K562 (cell line): ENCODE measurements around the gene AOC3. TPM values are rescaled to one million over a fixed set of nuclear protein-coding genes. Genes with fewer than 3 reads are reported as not detected.
"Not testable (repeated sequence)": the region's sequence is repeated elsewhere in the genome, so short reads cannot be mapped to it uniquely, and the experiment has no call there.

ENCODE experiments used
- ATAC-seq: fragments of 200-7000 bp; cut with Tn5 transposase; 3 replicates; pipeline ENCODE4 v1.9.1; 2020; ENCODE audit warnings: moderate library complexity
- BruUV-seq: library from RNA; stranded (reverse); fragments of 400-500 nt; replicated peaks from 2 replicates; lab custom pipeline; 2021; lab: Mats Ljungman, UMichigan
- CTCF ChIA-PET: fragments of 300-600 bp; formaldehyde crosslinking; extraction: SDS; loops from one replicate; lab custom pipeline; 2021; ENCODE audit warnings: low intra/inter-chr PET ratio; lab: Yijun Ruan, JAX
- POLR2A ChIA-PET: fragments of 300-600, 350-650 bp; sonication (Branson Sonifier 250); formaldehyde crosslinking; extraction: SDS; loops from one replicate; lab custom pipeline; 2021; ENCODE audit warnings: antibody characterized with exemption, inconsistent platforms; lab: Yijun Ruan, JAX
- DNase-seq, 4 experiments: peaks; one replicate each; pipeline versions ENCODE4 v3.0.0 to v3.0.0-alpha.2; 2011 to 2018; ENCODE audit warnings: low spot score in 3 of 4, mixed read lengths in 3 of 4; ENCODE audit errors: extremely low read depth in 1 of 4
- FAIRE-seq: peaks from 2 replicates; lab custom pipeline; 2011; peaks lifted over from hg19 to GRCh38; lab: Jason Lieb, UNC
- H2AFZ ChIP-seq: 2 replicates; pipeline ENCODE4 v1.6.0; 2011; ENCODE audit warnings: low read depth, low read length, control low read depth, inconsistent platforms
- H3K27ac ChIP-seq: fragments of 200-600 bp; 3 replicates; pipeline ENCODE4 v1.8.0; 2011; ENCODE audit warnings: low read depth, mild to moderate bottlenecking, control low read depth, inconsistent platforms, low read length, moderate library complexity, mixed read lengths; ENCODE audit errors: extremely low read depth
- H3K27me3 ChIP-seq, 2 experiments: fragments of 300-600 bp in 1 of 2; 2 replicates in 1 of 2; 3 replicates in 1 of 2; pipeline versions ENCODE4 v1.6.0 to v1.8.0; 2011; ENCODE audit warnings: inconsistent platforms in 2 of 2, low read length in 2 of 2, mild to moderate bottlenecking in 1 of 2, mixed read lengths in 1 of 2, moderate library complexity in 1 of 2; ENCODE audit not compliant: control insufficient read depth in 2 of 2, insufficient read depth in 2 of 2
- H3K36me3 ChIP-seq: fragments of 300-600 bp; 3 replicates; pipeline ENCODE4 v1.8.0; 2011; ENCODE audit warnings: mild to moderate bottlenecking, low read length, inconsistent platforms; ENCODE audit not compliant: control insufficient read depth, insufficient read depth
- H3K4me1 ChIP-seq, 2 experiments: fragments of 200-600 bp in 1 of 2; replicated peaks in 1 of 2; 2 replicates in 1 of 2; 3 replicates in 1 of 2; pipeline versions ENCODE4 v1.5.1 to v1.8.0; 2011; ENCODE audit warnings: inconsistent platforms in 2 of 2, low read length in 2 of 2, mild to moderate bottlenecking in 1 of 2, mixed read lengths in 1 of 2, moderate library complexity in 1 of 2; ENCODE audit not compliant: control insufficient read depth in 2 of 2, insufficient read depth in 2 of 2
- H3K4me2 ChIP-seq: 2 replicates; pipeline ENCODE4 v1.6.1; 2011; ENCODE audit warnings: low read length, control low read depth, inconsistent platforms, mixed read lengths; ENCODE audit not compliant: insufficient read depth
- H3K4me3 ChIP-seq: fragments of 200-600 bp; sonication (generic), shearing (Covaris generic); 2 replicates; pipeline ENCODE4 v1.5.1; 2016; ENCODE audit warnings: control low read depth, inconsistent platforms
- H3K79me2 ChIP-seq: fragments of 200-600 bp; 3 replicates; pipeline ENCODE4 v1.8.0; 2011; ENCODE audit warnings: low read length, inconsistent platforms; ENCODE audit not compliant: control insufficient read depth, insufficient read depth
- H3K9ac ChIP-seq, 2 experiments: 2 replicates each; pipeline versions ENCODE4 v1.6.0 to v1.6.1; 2011; ENCODE audit warnings: low read depth in 2 of 2, low read length in 2 of 2, control low read depth in 1 of 2, inconsistent platforms in 1 of 2, mild to moderate bottlenecking in 1 of 2, mixed read lengths in 1 of 2; ENCODE audit not compliant: insufficient read depth in 1 of 2
- H3K9me1 ChIP-seq: one replicate; pipeline ENCODE4 v1.6.0; 2011; ENCODE audit warnings: inconsistent platforms, mild to moderate bottlenecking, low read length, moderate library complexity; ENCODE audit not compliant: control insufficient read depth, insufficient read depth
- H3K9me3 ChIP-seq: replicated peaks from 2 replicates; pipeline ENCODE4 v1.5.1; 2011; ENCODE audit warnings: low read depth, low read length, inconsistent platforms; ENCODE audit not compliant: control insufficient read depth, insufficient read depth
- H4K20me1 ChIP-seq: replicated peaks from 2 replicates; pipeline ENCODE4 v1.6.1; 2011; ENCODE audit warnings: low read length, inconsistent platforms, mixed read lengths; ENCODE audit not compliant: control insufficient read depth, insufficient read depth
- EWSR1 ChIP-seq: fragments of 450-650 bp; IDR thresholded peaks from 2 replicates; pipeline ENCODE4 v1.6.1; 2018; ENCODE audit warnings: borderline replicate concordance, mild to moderate bottlenecking, low read depth, moderate library complexity; ENCODE audit not compliant: partially characterized antibody
- HDAC3 ChIP-seq: fragments of 450-650 bp; IDR thresholded peaks from 2 replicates; pipeline ENCODE4 v1.6.1; 2018; ENCODE audit warnings: borderline replicate concordance, mild to moderate bottlenecking, moderate library complexity; ENCODE audit not compliant: partially characterized antibody
- MEIS2 ChIP-seq: fragments of 450-650 bp; IDR thresholded peaks from 2 replicates; pipeline ENCODE4 v1.6.1; 2014; ENCODE audit warnings: mild to moderate bottlenecking; ENCODE audit not compliant: partially characterized antibody
- PHF8 ChIP-seq: fragments of 200-600 bp; sonication (generic); IDR thresholded peaks from 2 replicates; pipeline ENCODE4 v1.6.1; 2012; ENCODE audit warnings: mixed run types, mild to moderate bottlenecking, inconsistent platforms, low read length, moderate library complexity, borderline replicate concordance
- POU5F1 ChIP-seq: fragments of 150-350 bp; IDR thresholded peaks from 2 replicates; pipeline ENCODE4 v1.6.1; 2014; ENCODE audit warnings: borderline replicate concordance, low read length, low read depth, mild to moderate bottlenecking; ENCODE audit not compliant: partially characterized antibody
- PTBP1 ChIP-seq: fragments of 200-400 bp; formaldehyde crosslinking; IDR thresholded peaks from 2 replicates; pipeline ENCODE4 v1.6.1; 2017; ENCODE audit warnings: low read depth, low read length
- TAF9B ChIP-seq: fragments of 450-650 bp; IDR thresholded peaks from 2 replicates; pipeline ENCODE4 v1.6.1; 2018; ENCODE audit warnings: mild to moderate bottlenecking; ENCODE audit not compliant: partially characterized antibody
- TSC22D4 ChIP-seq: fragments of 450-650 bp; IDR thresholded peaks from 2 replicates; pipeline ENCODE4 v1.6.1; 2016; ENCODE audit warnings: missing genetic modification characterization, missing biosample characterization, control low read depth
- ZNF592 ChIP-seq: fragments of 450-650 bp; IDR thresholded peaks from 2 replicates; pipeline ENCODE4 v1.6.1; 2017; ENCODE audit warnings: antibody characterized with exemption, mild to moderate bottlenecking
- ZNF707 ChIP-seq: fragments of 250-450 bp; sonication (Bioruptor Pico); conservative IDR thresholded peaks from 2 replicates; pipeline ENCODE4 v1.8.0; 2022; ENCODE audit warnings: inconsistent platforms, mild to moderate bottlenecking, moderate library complexity
- WGBS: fragments of 100-300 bp; shearing (Covaris generic); methylation state at CpG from one replicate; pipeline ENCODE4 v1.1.6; 2016; ENCODE audit warnings: low coverage, mixed read lengths; ENCODE audit not compliant: insufficient coverage; ENCODE audit errors: missing lambda C conversion rate; 5-methylcytosine and 5-hydroxymethylcytosine counted together
- in situ Hi-C: fragments of 300-500 bp; cut with MboI; formaldehyde crosslinking; loops from 4 replicates; pipeline ENCODE4 v1.15.0; 2018; ENCODE audit warnings: inconsistent platforms, mixed read lengths
- intact Hi-C: fragments of 100-400 bp; cut with micrococcal nuclease; formaldehyde crosslinking; loops from 2 replicates; pipeline ENCODE4 v1.14.2; 2022
- polyA plus RNA-seq, 8 experiments: library from polyadenylated mRNA; depleted of rRNA in 4 of 8; stranded (reverse) in 5 of 8; unstranded in 3 of 8; fragments of >200 nt; fragmentation: Nextera tagmentation in 2 of 8; fragmentation: Illumina TruSeq in 1 of 8; extraction: Ambion mirVana in 2 of 8; extraction: Trizol in 1 of 8; gene quantifications; 2 replicates each; pipeline versions ENCODE4 v1.2.1 to v1.2.3, GENCODE V29; 2011 to 2014; ENCODE audit warnings: inconsistent platforms in 1 of 8, missing spikeins in 1 of 8
- total RNA-seq, 7 experiments: library from RNA; depleted of rRNA in 6 of 7; stranded (reverse); fragments of >200 nt in 6 of 7; fragmentation: Illumina TruSeq in 2 of 7; extraction: Trizol in 2 of 7; gene quantifications; 2 replicates each; pipeline versions ENCODE4 v1.2.1 to v1.2.3, GENCODE V29; 2011 to 2021; ENCODE audit warnings: low replicate concordance in 1 of 7

AOC3 gene
- total and polyA plus RNA-seq, 9 of the 15 experiments (the other 6 are each of a cell fraction or from before 2014, with no cell fraction given), result 0.09 to 0.42 (median 0.22) TPM; not detected in 3

- H3K4me2 ChIP-seq, H4K20me1 ChIP-seq, ATAC-seq, H3K79me2 ChIP-seq, BruUV-seq, DNase-seq, in situ Hi-C loops, H3K9ac ChIP-seq, H3K9me1 ChIP-seq, H3K4me1 ChIP-seq, H3K9me3 ChIP-seq, CTCF ChIA-PET, H2AFZ ChIP-seq, intact Hi-C loops, H3K4me3 ChIP-seq, H3K27ac ChIP-seq, FAIRE-seq, H3K36me3 ChIP-seq, H3K27me3 ChIP-seq: not testable (repeated sequence)
- POLR2A ChIA-PET, result interaction anchor here (0.6 to 0.7 kb wide), 3 partner anchors 11 to 791 kb away, joined by 3 to 4 read pairs (median 3); no protein-coding TSS in a partner anchor
- 57% methylated on average over 11 of the region's 28 CpGs for WGBS
These were observed 607 bp downstream of the AOC3 start for GRCh38 chr17:42851371-42852240.

GRCh38 chr17:42852351-42852750 is 1.4 kb downstream of the AOC3 start:
- no peak overlapping the region for H3K27ac ChIP-seq
- no peaks in the 10 kb centered on the region for H3K9me1 ChIP-seq
- no peak for DNase-seq
- no peaks in the 10 kb centered on the region for H3K27me3 ChIP-seq
- no peaks in the 10 kb centered on the region for H3K36me3 ChIP-seq
- no peak overlapping the region for H3K4me3 ChIP-seq
- in situ Hi-C loops, result no loop called here
- no peak for ATAC-seq
- H3K4me2 ChIP-seq, result no peak overlapping the region
- FAIRE-seq, result no peak
- H3K4me1 ChIP-seq, result peaks cover 3 to 7% of the 10 kb centered on the region in 2 experiments; a peak in 2 of 5 replicates
- 57% methylated on average over 13 of the region's 15 CpGs for WGBS
- CTCF ChIA-PET, result no interaction called here
- H4K20me1 ChIP-seq, result no peaks in the 10 kb centered on the region
- H2AFZ ChIP-seq, result no peak overlapping the region
- no peak overlapping the region for H3K9ac ChIP-seq
- BruUV-seq, result no TSS peak
- POLR2A ChIA-PET, result interaction anchor here (0.9 kb wide), 1 partner anchor 8 kb away, joined by 6 read pairs; the partner anchor contains the start of gene AOC2
- no peaks in the 10 kb centered on the region for H3K9me3 ChIP-seq
- no peaks in the 10 kb centered on the region for H3K79me2 ChIP-seq
- intact Hi-C loops, result no loop called here
- TF ChIP-seq POU5F1 (no peak), TAF9B (no peak), ZNF707 (no peak), PHF8 (no peak), HDAC3 (no peak), PTBP1 (no peak), TSC22D4 (tag) (no peak), MEIS2 (no peak), ZNF592 (no peak), EWSR1 (no peak)
